ENCODE measurements around the gene NCAPH2.

Gene NCAPH2

GRCh38 chr22:50490531-50491308 lies 17.3 kb upstream of the NCAPH2 start:
- no peak for DNase-seq

- no peak for DNase-seq
These were observed 10.9 kb upstream of the NCAPH2 start for GRCh38 chr22:50497093-50497492.

GRCh38 chr22:50498322-50498890 lies 9.6 kb upstream of the NCAPH2 start:
- peak; percentile 54 for DNase-seq

- DNase-seq, result no peak
These were observed 7.6 kb upstream of the NCAPH2 start for GRCh38 chr22:50500452-50500851.

- DNase-seq, result no peak
These were observed 5.9 kb upstream of the NCAPH2 start for GRCh38 chr22:50502096-50502495.

GRCh38 chr22:50502628-50503474 lies 5.2 kb upstream of the NCAPH2 start:
- DNase-seq, result no peak

- no peak for DNase-seq
These were observed 4.4 kb upstream of the NCAPH2 start for GRCh38 chr22:50503475-50504145.

GRCh38 chr22:50504369-50505211 lies 3.4 kb upstream of the NCAPH2 start:
- DNase-seq, result no peak

- no peak for DNase-seq
These were observed 2.7 kb upstream of the NCAPH2 start for GRCh38 chr22:50505276-50505775.

GRCh38 chr22:50505776-50506610 lies 2.0 kb upstream of the NCAPH2 start:
- DNase-seq, result no peak

- DNase-seq, result no peak
These were observed 1.2 kb upstream of the NCAPH2 start for GRCh38 chr22:50506611-50507420.

- DNase-seq, result peak; percentile 88
These were observed 518 bp upstream of the NCAPH2 start, which contains the start of gene LMF2 for GRCh38 chr22:50507421-50507990. Gene LMF2, minus strand, starts transcription at chr22:50507702. Its CDS starts 27 bp downstream, at chr22:50507675.

GRCh38 chr22:50508897-50509296 lies 873 bp downstream of the NCAPH2 start:
- DNase-seq, result no peak

- no peak for DNase-seq
These were observed 5.2 kb downstream of the NCAPH2 start for GRCh38 chr22:50513175-50513574.

- no peak for DNase-seq
These were observed 8.0 kb downstream of the NCAPH2 start for GRCh38 chr22:50516068-50516467.

GRCh38 chr22:50516891-50517290 lies 8.9 kb downstream of the NCAPH2 start:
- no peak for DNase-seq

GRCh38 chr22:50517495-50518260 lies 9.7 kb downstream of the NCAPH2 start:
- no peak for DNase-seq

GRCh38 chr22:50518606-50519005 lies 10.6 kb downstream of the NCAPH2 start:
- no peak for DNase-seq

- no peak for DNase-seq
These were observed 11.1 kb downstream of the NCAPH2 start for GRCh38 chr22:50519151-50519550.
